Small intestine (tissue), 7 donors: Measurements from ENCODE around the gene DCAF4. TPM values are rescaled to one million over a fixed set of nuclear protein-coding genes. Genes with fewer than 3 reads are reported as not detected.

Source experiments
- DNase-seq, 2 donors: peaks; one replicate each; pipeline versions ENCODE4 v3.0.0 to v3.0.0-alpha.2; 2013
- FAIRE-seq: peaks from 2 replicates; lab custom pipeline; 2012; peaks lifted over from hg19 to GRCh38; lab: Jason Lieb, UNC
- H3K27ac ChIP-seq, 3 donors: one replicate each; pipeline ENCODE4 v1.5.1; 2013; ENCODE audit warnings: low read length in 2 of 3, mild to moderate bottlenecking in 2 of 3, control low read depth in 1 of 3, inconsistent platforms in 1 of 3, low read depth in 1 of 3, moderate library complexity in 1 of 3
- H3K27me3 ChIP-seq, 3 donors: one replicate each; pipeline ENCODE4 v1.6.1; 2013; ENCODE audit warnings: low read length in 3 of 3, inconsistent platforms in 1 of 3; ENCODE audit not compliant: control insufficient read depth in 3 of 3, insufficient read depth in 3 of 3
- H3K36me3 ChIP-seq, 3 donors: one replicate each; pipeline ENCODE4 v1.6.1; 2013; ENCODE audit warnings: low read length in 3 of 3, inconsistent platforms in 1 of 3, low read depth in 1 of 3, mild to moderate bottlenecking in 1 of 3, moderate library complexity in 1 of 3; ENCODE audit not compliant: control insufficient read depth in 3 of 3, insufficient read depth in 2 of 3
- H3K4me1 ChIP-seq, 3 donors: one replicate each; pipeline ENCODE4 v1.6.1; 2013; ENCODE audit warnings: low read length in 2 of 3, inconsistent platforms in 1 of 3, low read depth in 1 of 3, mild to moderate bottlenecking in 1 of 3, moderate library complexity in 1 of 3; ENCODE audit not compliant: control insufficient read depth in 3 of 3, insufficient read depth in 2 of 3
- H3K4me3 ChIP-seq, 3 donors: one replicate each; pipeline ENCODE4 v1.5.1; 2013; ENCODE audit warnings: low read length in 3 of 3, control low read depth in 1 of 3, inconsistent platforms in 1 of 3, low read depth in 1 of 3, mild to moderate bottlenecking in 1 of 3, moderate library complexity in 1 of 3
- H3K9me3 ChIP-seq, 2 donors: one replicate each; pipeline ENCODE4 v1.6.1; 2013; ENCODE audit warnings: low read depth in 1 of 2, low read length in 1 of 2; ENCODE audit not compliant: control insufficient read depth in 2 of 2, insufficient read depth in 1 of 2
- WGBS, 3 donors: extraction: QIAGEN DNeasy Blood & Tissue Kit; methylation state at CpG; one replicate each; pipeline ENCODE4 v1.1.7; 2013; 5-methylcytosine and 5-hydroxymethylcytosine counted together
- polyA plus RNA-seq, 4 donors: library from polyadenylated mRNA; stranded (reverse) in 3 of 4; unstranded in 1 of 4; fragments of 200-250 nt in 3 of 4; fragments of 120-200 nt in 1 of 4; gene quantifications; one replicate each; pipeline versions ENCODE4 v1.2.1 to v1.2.3, GENCODE V29; 2013
- donor health status: healthy with polysubstance abuse.
- donor health status: control.
- donor health status: control.
- donor health status: Bipolar disorder and iron deficiency.
- donor health status: healthy.

Gene DCAF4
- polyA plus RNA-seq, 4 donors: 4.6 to 16.8 (median 8.5) TPM

GRCh38 chr14:72928872-72929271 lies 2.6 kb downstream of the DCAF4 start:
- 86 to 93% (median 90%) methylated on average over 20 to 21 of the region's 21 CpGs for WGBS, 3 donors
- FAIRE-seq: no peak
- H3K36me3 ChIP-seq: peaks cover 0 to 9% (median 0%) of the 10 kb centered on the region in 3 donors
- no peak overlapping the region for H3K4me3 ChIP-seq
- no peak overlapping the region for H3K27ac ChIP-seq
- peaks cover 0 to 7% (median 0%) of the 10 kb centered on the region in 3 donors for H3K4me1 ChIP-seq
- H3K27me3 ChIP-seq: no peaks in the 10 kb centered on the region
- DNase-seq: no peak
- no peaks in the 10 kb centered on the region for H3K9me3 ChIP-seq

GRCh38 chr14:72929316-72930080 lies 3.2 kb downstream of the DCAF4 start:
- no peak for FAIRE-seq
- 93 to 96% (median 95%) methylated on average over 43 of the region's 43 CpGs for WGBS, 3 donors
- peaks cover 0 to 7% (median 0%) of the 10 kb centered on the region in 3 donors for H3K4me1 ChIP-seq

DNA sequence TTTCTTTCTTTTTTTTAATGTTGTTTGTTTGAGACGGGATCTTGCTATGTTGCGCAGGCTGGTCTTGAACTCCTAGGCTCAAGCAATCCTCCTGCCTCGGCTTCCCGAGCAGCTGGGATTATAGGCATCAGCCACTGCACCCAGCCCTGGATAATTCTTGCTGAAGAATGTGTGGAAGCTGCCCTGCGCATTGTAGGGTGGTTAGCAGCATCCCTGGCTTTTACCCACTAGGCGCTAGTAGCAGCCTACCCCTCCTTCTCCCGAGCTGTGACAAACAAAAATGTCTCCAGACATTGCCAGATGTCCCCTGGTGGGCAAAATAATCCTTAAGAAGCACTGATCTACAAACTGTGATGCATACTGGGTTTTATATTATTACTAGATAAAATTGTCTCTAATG lies 6.6 kb downstream of the DCAF4 start:
- Histone ChIP-seq H3K27me3 (no peaks in the 10 kb centered on the region), H3K27ac (no peak overlapping the region), H3K36me3 (peaks cover 0 to 12% (median 0%) of the 10 kb centered on the region in 3 donors), H3K4me1 (no peaks in the 10 kb centered on the region), H3K4me3 (no peak overlapping the region), H3K9me3 (peaks cover 0 to 3% of the 10 kb centered on the region in 2 donors)
- no peak for DNase-seq
- FAIRE-seq: no peak
- 87 to 96% (median 94%) methylated on average over 7 of the region's 7 CpGs for WGBS, 3 donors

More at GRCh38 chr14:72929316-72930080, 3.2 kb downstream of the DCAF4 start:
- Histone ChIP-seq H3K27me3 (no peaks in the 10 kb centered on the region), H3K4me3 (no peak overlapping the region), H3K27ac (no peak overlapping the region), H3K36me3 (peaks cover 0 to 9% (median 0%) of the 10 kb centered on the region in 3 donors), H3K9me3 (no peaks in the 10 kb centered on the region)
- DNase-seq: no peak

DNA sequence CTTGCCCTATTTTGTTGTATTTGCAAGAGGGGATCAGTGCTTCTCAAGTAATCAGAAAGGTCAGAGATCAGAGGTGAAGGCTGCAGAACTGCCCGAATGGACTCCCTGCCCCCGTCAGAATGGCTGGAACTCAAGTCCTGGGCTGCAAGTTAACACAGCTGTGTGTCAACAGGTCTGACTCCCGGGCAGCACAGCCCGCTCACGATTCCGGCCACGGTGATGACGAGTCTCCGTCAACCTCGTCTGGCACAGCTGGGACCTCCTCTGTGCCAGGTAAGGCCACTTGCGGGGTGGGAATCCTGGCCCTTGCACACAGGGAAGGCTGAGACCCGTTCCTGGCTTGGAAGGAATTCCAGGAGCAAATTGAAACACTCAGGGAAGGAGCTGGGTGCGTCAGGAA lies 13.4 kb downstream of the DCAF4 start:
- no peak overlapping the region for H3K27ac ChIP-seq
- DNase-seq: no peak
- peaks cover 0 to 5% of the 10 kb centered on the region in 2 donors for H3K9me3 ChIP-seq
- 84 to 94% (median 89%) methylated on average over 13 of the region's 13 CpGs for WGBS, 3 donors
- peaks cover 10 to 47% (median 13%) of the 10 kb centered on the region in 3 donors for H3K36me3 ChIP-seq
- H3K4me1 ChIP-seq: no peaks in the 10 kb centered on the region
- H3K4me3 ChIP-seq: no peak overlapping the region
- FAIRE-seq: no peak
- no peaks in the 10 kb centered on the region for H3K27me3 ChIP-seq

- FAIRE-seq: no peak
- peaks cover 12 to 60% (median 20%) of the 10 kb centered on the region in 3 donors for H3K36me3 ChIP-seq
These were observed 15.2 kb downstream of the DCAF4 start for GRCh38 chr14:72941286-72941985.

GRCh38 chr14:72942934-72943333 lies 16.7 kb downstream of the DCAF4 start:
- Histone ChIP-seq H3K4me3 (no peak overlapping the region), H3K36me3 (peaks cover 12 to 68% (median 24%) of the 10 kb centered on the region in 3 donors)
- WGBS, 3 donors: 91 to 95% (median 92%) methylated on average over 14 of the region's 14 CpGs

More at GRCh38 chr14:72941286-72941985, 15.2 kb downstream of the DCAF4 start:
- Histone ChIP-seq H3K9me3 (peaks cover 0 to 5% of the 10 kb centered on the region in 2 donors), H3K27me3 (no peaks in the 10 kb centered on the region), H3K4me3 (no peak overlapping the region), H3K4me1 (no peaks in the 10 kb centered on the region), H3K27ac (no peak overlapping the region)
- WGBS, 3 donors: 82 to 90% (median 84%) methylated on average over 12 of the region's 12 CpGs
- DNase-seq: no peak

DNA sequence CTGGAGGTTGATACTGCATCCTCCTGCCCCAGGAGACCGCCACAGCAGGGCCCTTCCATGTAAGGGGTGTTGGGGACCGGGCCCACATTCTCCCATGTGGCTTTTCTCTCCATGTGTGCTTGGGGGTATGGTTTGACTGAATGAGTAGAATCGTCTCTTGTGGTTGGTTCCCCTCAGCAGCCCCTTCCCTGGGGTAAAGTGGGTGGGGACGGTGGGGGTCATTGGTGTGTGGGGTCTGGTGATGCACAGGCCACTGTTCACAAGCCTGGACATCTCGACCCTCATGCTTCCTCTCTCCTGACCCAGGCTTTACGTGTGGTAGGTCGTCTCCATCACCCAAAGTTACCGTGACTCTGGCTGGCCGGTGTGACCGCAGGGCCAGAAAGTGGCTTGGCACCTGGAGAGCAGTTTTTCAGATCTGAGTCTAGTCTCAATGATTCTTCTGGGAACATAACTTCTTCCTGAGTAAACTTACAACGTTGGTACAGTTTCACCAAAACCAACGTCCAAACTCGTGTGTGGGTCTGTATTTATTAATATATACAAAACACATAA lies 17.7 kb downstream of the DCAF4 start:
- no peak for FAIRE-seq
- no peaks in the 10 kb centered on the region for H3K27me3 ChIP-seq
- peaks cover 12 to 66% (median 25%) of the 10 kb centered on the region in 3 donors for H3K36me3 ChIP-seq
- H3K4me3 ChIP-seq: no peak overlapping the region
- no peak for DNase-seq
- no peaks in the 10 kb centered on the region for H3K9me3 ChIP-seq
- 90 to 94% (median 91%) methylated on average over 13 of the region's 13 CpGs for WGBS, 3 donors
- H3K4me1 ChIP-seq: no peaks in the 10 kb centered on the region
- H3K27ac ChIP-seq: no peak overlapping the region

More at GRCh38 chr14:72942934-72943333, 16.7 kb downstream of the DCAF4 start:
- Histone ChIP-seq H3K27me3 (no peaks in the 10 kb centered on the region), H3K4me1 (no peaks in the 10 kb centered on the region), H3K9me3 (peaks cover 0 to 2% of the 10 kb centered on the region in 2 donors), H3K27ac (no peak overlapping the region)
- FAIRE-seq (no peak), DNase-seq (no peak)

DNA sequence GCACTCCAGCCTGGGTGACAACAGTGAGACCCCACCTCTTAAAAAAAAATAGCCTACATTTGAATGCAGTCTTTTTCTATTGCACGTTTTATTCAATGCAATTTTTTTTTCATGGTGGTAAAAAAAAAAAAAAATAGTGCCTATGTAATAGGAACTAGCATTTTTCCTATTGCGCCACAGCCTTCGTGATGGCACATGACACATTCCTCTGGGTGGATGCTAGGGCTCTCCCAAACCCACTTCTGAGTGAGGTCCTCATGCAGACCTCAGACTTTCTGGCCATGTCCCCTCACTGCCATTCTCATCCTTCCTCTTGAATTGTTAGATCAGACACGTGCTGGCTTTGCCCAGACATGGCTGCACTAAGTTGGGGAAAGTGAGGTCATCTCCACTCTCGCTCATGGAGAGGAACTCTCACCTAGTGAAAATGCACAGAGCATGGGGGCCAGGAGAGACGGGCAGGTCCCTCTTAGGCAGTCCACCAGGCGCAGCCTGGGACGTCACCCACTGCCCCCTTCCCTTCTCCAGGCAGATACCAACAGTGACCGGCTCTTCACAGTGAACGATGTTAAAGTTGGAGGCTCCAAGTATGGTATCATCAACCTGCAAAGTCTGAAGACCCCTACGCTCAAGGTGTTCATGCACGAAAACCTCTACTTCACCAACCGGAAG lies 19.2 kb downstream of the DCAF4 start:
- DNase-seq (no peak), FAIRE-seq (no peak)
- Histone ChIP-seq H3K4me1 (no peaks in the 10 kb centered on the region), H3K4me3 (no peak overlapping the region), H3K9me3 (no peaks in the 10 kb centered on the region), H3K27ac (no peak overlapping the region), H3K27me3 (no peaks in the 10 kb centered on the region), H3K36me3 (peaks cover 5 to 61% (median 16%) of the 10 kb centered on the region in 3 donors)
- WGBS, 3 donors: 95 to 96% (median 96%) methylated on average over 13 of the region's 13 CpGs
